ENCODE results near the gene CHAF1A.
A peak's percentile ranks its signal among the peaks of the same experiment; 100 is the strongest.

Gene CHAF1A

GRCh38 chr19:4366666-4367335, 35.6 kb upstream of the CHAF1A start:
- DNase-seq = no peak

GRCh38 chr19:4367336-4367723, 35.1 kb upstream of the CHAF1A start:
- DNase-seq = no peak

- DNase-seq = peak; percentile 56
Measured at GRCh38 chr19:4367781-4368127, 34.7 kb upstream of the CHAF1A start.

- DNase-seq = peak; percentile 50
Measured at GRCh38 chr19:4368128-4368820, 34.2 kb upstream of the CHAF1A start.

- DNase-seq = peak; percentile 86
Measured at GRCh38 chr19:4369109-4369887, 33.1 kb upstream of the CHAF1A start.

GRCh38 chr19:4369888-4370260, 32.6 kb upstream of the CHAF1A start:
- DNase-seq = peak; percentile 79

- DNase-seq = no peak
Measured at GRCh38 chr19:4370418-4371041, 31.9 kb upstream of the CHAF1A start.

GRCh38 chr19:4371247-4372164, 30.9 kb upstream of the CHAF1A start:
- no peak for DNase-seq

GRCh38 chr19:4372165-4373012, 30.1 kb upstream of the CHAF1A start:
- DNase-seq = no peak

GRCh38 chr19:4373013-4373367, 29.4 kb upstream of the CHAF1A start:
- DNase-seq = no peak

- DNase-seq = peak; percentile 73
Measured at GRCh38 chr19:4373601-4374497, 28.6 kb upstream of the CHAF1A start.

GRCh38 chr19:4374498-4375163, 27.8 kb upstream of the CHAF1A start:
- peak; percentile 84 for DNase-seq

- peak; percentile 41 for DNase-seq
Measured at GRCh38 chr19:4375164-4376027, 27.0 kb upstream of the CHAF1A start.

- no peak for DNase-seq
Measured at GRCh38 chr19:4376028-4376670, 26.3 kb upstream of the CHAF1A start.

- no peak for DNase-seq
Measured at GRCh38 chr19:4376671-4376990, 25.8 kb upstream of the CHAF1A start.

- no peak for DNase-seq
Measured at GRCh38 chr19:4376991-4377781, 25.3 kb upstream of the CHAF1A start.

GRCh38 chr19:4378886-4379285, 23.6 kb upstream of the CHAF1A start:
- no peak for DNase-seq
